C4-2B (cell line): ENCODE measurements around the gene RTN3.

Experiments
- H3K27ac ChIP-seq: fragments of 450-650 bp; 2 replicates; pipeline ENCODE4 v1.5.1; 2017
- CTCF ChIP-seq: fragments of 450-650 bp; conservative IDR thresholded peaks from 2 replicates; pipeline ENCODE4 v1.5.1; 2017; ENCODE audit warnings: mild to moderate bottlenecking
- ZFX ChIP-seq: fragments of 450-650 bp; IDR thresholded peaks from 2 replicates; pipeline ENCODE4 v1.6.1; 2017

The RTN3 gene

GRCh38 chr11:63745304-63746170, 64.2 kb downstream of the RTN3 start:
- H3K27ac ChIP-seq: no peak overlapping the region
- TF ChIP-seq CTCF (peak; percentile 48), ZFX (no peak)

GRCh38 chr11:63747011-63747410, 65.7 kb downstream of the RTN3 start:
- no peak overlapping the region for H3K27ac ChIP-seq
- TF ChIP-seq CTCF (no peak), ZFX (no peak)

- H3K27ac ChIP-seq: no peak overlapping the region
- no peak for TF ChIP-seq ZFX
- no peak for TF ChIP-seq CTCF
Measured at GRCh38 chr11:63749624-63750023, 68.3 kb downstream of the RTN3 start.

- TF ChIP-seq CTCF (no peak), ZFX (no peak)
- H3K27ac ChIP-seq: no peak overlapping the region
Measured at GRCh38 chr11:63756919-63757761, 75.8 kb downstream of the RTN3 start.

GRCh38 chr11:63760487-63761079, 79.3 kb downstream of the RTN3 start:
- no peak overlapping the region for H3K27ac ChIP-seq
- TF ChIP-seq ZFX (no peak), CTCF (no peak)

- TF ChIP-seq CTCF: no peak
- H3K27ac ChIP-seq: no peak overlapping the region
Measured at GRCh38 chr11:63761188-63761587, 79.9 kb downstream of the RTN3 start.
